ENCODE measurements around the gene CAMK2G.

CAMK2G gene

DNA sequence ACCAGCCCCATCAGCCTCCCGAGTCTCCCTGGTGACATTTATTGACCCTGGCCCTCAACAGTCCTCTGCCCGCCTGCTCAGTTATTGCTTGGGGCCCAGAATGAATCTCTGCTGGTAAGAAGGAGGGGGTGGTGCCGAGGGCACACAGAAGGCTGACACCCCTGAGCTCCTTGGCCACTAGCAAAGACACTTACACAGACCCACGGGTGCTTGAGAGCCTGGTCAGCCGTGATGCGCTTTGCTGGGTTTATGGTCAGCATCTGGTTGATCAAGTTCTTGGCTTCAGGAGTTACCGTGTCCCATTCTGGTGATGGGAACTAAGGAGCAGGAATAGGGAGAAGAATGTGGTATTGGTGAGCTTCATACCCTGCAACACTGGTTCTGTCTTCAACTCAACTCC lies 27.3 kb downstream of the CAMK2G start:
- TF ChIP-seq, protein P1, sequence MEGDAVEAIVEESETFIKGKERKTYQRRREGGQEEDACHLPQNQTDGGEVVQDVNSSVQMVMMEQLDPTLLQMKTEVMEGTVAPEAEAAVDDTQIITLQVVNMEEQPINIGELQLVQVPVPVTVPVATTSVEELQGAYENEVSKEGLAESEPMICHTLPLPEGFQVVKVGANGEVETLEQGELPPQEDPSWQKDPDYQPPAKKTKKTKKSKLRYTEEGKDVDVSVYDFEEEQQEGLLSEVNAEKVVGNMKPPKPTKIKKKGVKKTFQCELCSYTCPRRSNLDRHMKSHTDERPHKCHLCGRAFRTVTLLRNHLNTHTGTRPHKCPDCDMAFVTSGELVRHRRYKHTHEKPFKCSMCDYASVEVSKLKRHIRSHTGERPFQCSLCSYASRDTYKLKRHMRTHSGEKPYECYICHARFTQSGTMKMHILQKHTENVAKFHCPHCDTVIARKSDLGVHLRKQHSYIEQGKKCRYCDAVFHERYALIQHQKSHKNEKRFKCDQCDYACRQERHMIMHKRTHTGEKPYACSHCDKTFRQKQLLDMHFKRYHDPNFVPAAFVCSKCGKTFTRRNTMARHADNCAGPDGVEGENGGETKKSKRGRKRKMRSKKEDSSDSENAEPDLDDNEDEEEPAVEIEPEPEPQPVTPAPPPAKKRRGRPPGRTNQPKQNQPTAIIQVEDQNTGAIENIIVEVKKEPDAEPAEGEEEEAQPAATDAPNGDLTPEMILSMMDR (conservative IDR thresholded peaks at IDR 0.05), result no peak
- H3K27ac ChIP-seq, result no peak overlapping the region

DNA sequence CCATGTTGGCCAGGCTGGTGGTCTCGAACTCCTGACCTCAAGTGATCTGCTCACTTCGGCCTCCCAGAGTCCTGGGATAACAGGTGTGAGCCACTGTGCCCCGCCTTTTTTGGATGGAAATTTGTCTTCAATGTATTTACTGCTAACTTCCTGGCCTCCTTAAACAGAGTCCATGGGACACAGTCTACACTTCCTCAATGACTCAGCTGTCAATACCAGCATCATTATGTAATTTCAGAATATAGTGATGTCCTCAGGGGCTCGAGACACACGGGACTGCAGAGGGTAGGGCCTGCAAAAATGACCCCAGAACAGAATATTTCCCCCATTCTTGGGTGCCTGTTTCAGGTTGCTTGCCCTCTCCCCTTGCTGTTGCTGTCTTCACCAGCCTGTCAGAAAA lies 31.1 kb downstream of the CAMK2G start:
- H3K27ac ChIP-seq, result no peak overlapping the region
- TF ChIP-seq, protein P1 (conservative IDR thresholded peaks at IDR 0.05), result no peak

DNA sequence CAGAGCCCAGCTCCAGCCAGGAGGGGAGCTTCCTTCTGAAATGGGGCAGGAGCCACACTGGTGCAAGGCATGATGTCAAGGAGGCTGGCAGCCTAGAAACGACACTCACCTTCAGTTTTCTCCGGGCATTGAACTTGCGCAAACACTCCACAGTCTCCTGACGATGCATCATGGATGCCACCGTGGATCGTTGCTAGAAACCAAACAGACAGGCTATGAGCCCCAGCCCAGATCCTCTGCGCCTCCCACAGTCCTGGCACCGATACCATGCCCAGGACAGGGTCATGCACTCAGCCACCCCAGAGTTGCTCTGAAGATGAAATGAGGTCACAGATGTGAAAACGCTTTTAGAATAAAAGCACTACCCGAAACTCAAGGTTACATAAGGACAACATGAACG lies 32.0 kb downstream of the CAMK2G start:
- TF ChIP-seq, protein P1 (conservative IDR thresholded peaks at IDR 0.05), result no peak

DNA sequence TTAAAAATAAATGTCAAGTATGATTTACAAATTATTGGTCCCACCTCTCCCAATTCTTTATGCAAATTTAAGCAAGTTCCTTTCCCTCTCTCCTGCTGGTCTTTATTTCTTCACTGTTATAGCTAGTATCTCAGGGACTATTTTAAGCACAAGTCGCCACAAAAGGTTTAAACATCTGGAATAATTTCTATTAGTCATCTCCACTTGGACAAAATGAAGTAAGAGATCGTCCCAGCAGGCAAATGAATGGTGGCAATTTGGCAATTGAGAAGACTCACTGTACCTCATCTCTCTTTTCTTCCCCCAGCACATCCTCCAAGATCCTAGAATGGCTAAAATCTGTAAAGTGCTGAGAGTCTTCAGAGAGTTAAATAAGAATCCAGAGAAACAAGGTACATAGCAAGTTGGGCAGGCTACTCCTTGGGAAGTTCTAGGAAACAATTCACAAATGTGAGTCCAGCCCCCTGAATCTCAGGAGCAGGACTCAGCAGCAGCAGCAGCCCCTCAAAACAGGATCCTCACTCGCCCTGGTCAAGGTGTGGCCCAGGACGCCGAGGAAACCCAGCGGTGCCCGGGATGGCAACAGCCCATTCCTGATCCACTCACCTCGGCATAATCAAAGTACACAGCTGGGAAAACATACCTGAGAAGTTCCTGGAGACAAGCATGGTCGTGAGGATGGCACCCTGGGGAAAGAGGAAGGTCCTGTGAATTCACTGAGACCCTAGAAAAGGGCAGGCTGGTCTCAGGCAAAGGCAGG lies 32.6 kb downstream of the CAMK2G start:
- TF ChIP-seq, protein P1 (conservative IDR thresholded peaks at IDR 0.05), result no peak
- no peak overlapping the region for H3K27ac ChIP-seq

More for the DNA sequence above, 32.0 kb downstream of the CAMK2G start:
- H3K27ac ChIP-seq, result no peak overlapping the region

DNA sequence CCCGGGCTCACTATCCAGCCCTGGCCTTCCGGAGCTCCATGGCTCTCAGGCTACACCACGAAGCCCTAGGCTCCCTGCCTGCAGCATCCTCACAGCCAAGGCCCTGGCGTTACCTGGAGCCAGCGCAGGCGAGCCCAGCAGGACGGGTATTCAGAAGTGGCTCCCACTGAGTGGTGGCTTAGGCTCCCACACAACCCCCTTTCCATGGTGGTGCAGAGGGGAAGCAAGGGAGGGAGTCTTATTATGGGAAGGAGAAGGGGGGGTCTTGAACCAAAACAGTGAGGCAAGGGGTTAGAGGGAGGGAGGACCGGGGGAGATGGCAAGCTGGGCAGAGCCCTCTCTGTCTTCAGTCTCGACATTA lies 33.3 kb downstream of the CAMK2G start:
- TF ChIP-seq, protein P1 (conservative IDR thresholded peaks at IDR 0.05), result no peak
- H3K27ac ChIP-seq, result no peak overlapping the region

DNA sequence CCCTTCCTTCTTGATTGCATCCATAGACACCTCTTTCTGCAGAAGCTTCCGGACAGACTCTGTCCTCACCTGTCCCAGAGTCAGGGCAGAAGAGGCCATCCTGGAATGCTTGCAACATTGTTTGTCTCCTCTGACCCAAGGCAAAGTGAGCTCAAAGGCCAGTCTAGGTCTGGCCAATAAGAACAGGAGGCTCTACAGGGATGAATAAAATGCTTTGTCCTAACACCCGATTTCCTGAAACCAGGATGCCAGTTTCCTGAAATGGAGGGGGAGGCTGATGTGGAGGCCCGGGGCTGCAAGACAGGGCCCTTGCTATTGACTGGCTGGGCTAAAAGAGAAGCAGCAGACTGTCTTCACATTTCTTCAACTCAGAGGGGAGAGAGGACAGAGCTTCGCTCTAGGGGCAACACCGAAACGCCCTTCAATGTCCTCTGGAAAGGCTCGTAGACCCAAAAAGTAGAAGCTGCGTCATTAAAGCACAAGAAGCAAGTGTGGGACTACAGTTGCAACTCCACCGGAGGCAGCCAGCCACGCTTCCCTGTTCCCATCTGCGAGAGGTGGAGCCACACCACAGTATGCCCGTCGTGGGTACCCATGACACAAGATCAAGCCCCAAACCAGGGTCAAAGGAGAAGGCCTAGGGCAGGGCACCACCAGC lies 33.8 kb downstream of the CAMK2G start:
- TF ChIP-seq, protein P1 (conservative IDR thresholded peaks at IDR 0.05), result no peak
- H3K27ac ChIP-seq, result no peak overlapping the region

DNA sequence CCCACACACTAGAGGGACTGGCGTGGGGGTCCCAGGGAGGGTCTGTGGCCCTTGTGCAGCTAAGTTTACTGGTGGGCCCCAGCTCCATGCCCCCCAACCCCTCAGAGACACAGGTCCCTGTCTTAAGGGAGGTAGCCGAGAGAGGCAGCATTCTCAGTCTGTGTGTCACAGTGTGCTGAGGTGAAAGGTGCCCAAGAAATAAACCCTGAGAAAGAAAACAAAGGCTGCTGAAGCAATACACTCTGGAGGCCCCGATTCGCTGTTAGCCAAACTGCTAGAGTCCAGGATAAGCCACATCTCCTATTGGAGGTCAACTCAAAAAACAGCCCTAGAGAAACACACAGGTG lies 34.3 kb downstream of the CAMK2G start:
- TF ChIP-seq, protein P1 (conservative IDR thresholded peaks at IDR 0.05), result no peak
- no peak overlapping the region for H3K27ac ChIP-seq
